Measurements from ENCODE around the gene PDZD2.
"Not testable (repeated sequence)": the region's sequence is repeated elsewhere in the genome, so short reads cannot be mapped to it uniquely, and the experiment has no call there.

The PDZD2 gene

GRCh38 chr5:32057187-32058096, 418.5 kb downstream of the PDZD2 start:
- no peak for DNase-seq

- no peak for DNase-seq
Observed at GRCh38 chr5:32058101-32058500, 419.2 kb downstream of the PDZD2 start.

GRCh38 chr5:32058997-32059396, 420.1 kb downstream of the PDZD2 start:
- no peak for DNase-seq

GRCh38 chr5:32059761-32060530, 421.0 kb downstream of the PDZD2 start:
- DNase-seq, result no peak

GRCh38 chr5:32061236-32061635, 422.3 kb downstream of the PDZD2 start:
- no peak for DNase-seq

GRCh38 chr5:32066448-32066847, 427.5 kb downstream of the PDZD2 start:
- DNase-seq, result no peak

GRCh38 chr5:32067774-32068470, 429.0 kb downstream of the PDZD2 start:
- DNase-seq, result no peak

GRCh38 chr5:32068561-32068960, 429.6 kb downstream of the PDZD2 start:
- DNase-seq, result no peak

GRCh38 chr5:32069396-32069795, 430.5 kb downstream of the PDZD2 start:
- DNase-seq, result no peak

- no peak for DNase-seq
Observed at GRCh38 chr5:32071351-32071944, 432.5 kb downstream of the PDZD2 start.

GRCh38 chr5:32072054-32072453, 433.1 kb downstream of the PDZD2 start:
- no peak for DNase-seq

GRCh38 chr5:32074401-32074800, 435.5 kb downstream of the PDZD2 start:
- DNase-seq, result no peak

- DNase-seq, result peak; percentile 61
Observed at GRCh38 chr5:32076699-32077695, 438.1 kb downstream of the PDZD2 start.

- not testable (repeated sequence) for DNase-seq
Observed at GRCh38 chr5:32078855-32079254, 439.9 kb downstream of the PDZD2 start.

GRCh38 chr5:32080565-32080964, 441.6 kb downstream of the PDZD2 start:
- not testable (repeated sequence) for DNase-seq

- DNase-seq, result no peak
Observed at GRCh38 chr5:32082701-32083100, 443.8 kb downstream of the PDZD2 start.

- no peak for DNase-seq
Observed at GRCh38 chr5:32083981-32084430, 445.1 kb downstream of the PDZD2 start.

GRCh38 chr5:32087086-32088082, 448.5 kb downstream of the PDZD2 start:
- no peak for DNase-seq

- no peak for DNase-seq
Observed at GRCh38 chr5:32088214-32088613, 449.3 kb downstream of the PDZD2 start.

Data from amniotic stem cell (primary cell).